Stomach (tissue), 4 donors: Measurements from ENCODE around the gene BCAS1.

Experiments
- CTCF ChIP-seq, 7 experiments: fragments of 450-650 bp in 4 of 7; fragments of 200-600 bp in 3 of 7; sonication (generic) in 3 of 7; IDR thresholded peaks; one replicate each; pipeline ENCODE4 v1.5.1; 2016 to 2019; ENCODE audit warnings: antibody characterized with exemption in 7 of 7, control low read depth in 2 of 7, mild to moderate bottlenecking in 1 of 7
- EP300 ChIP-seq: sonication (generic); formaldehyde crosslinking; IDR thresholded peaks from one replicate; pipeline ENCODE4 v1.6.1; 2017; ENCODE audit warnings: antibody characterized with exemption

GRCh38 chr20:54019127-54019526 lies 51.3 kb downstream of the BCAS1 start:
- no peak for TF ChIP-seq EP300
- no peak for TF ChIP-seq CTCF (IDR thresholded peaks at IDR 0.05)
